ENCODE results near the gene SESN1.

SESN1 gene

GRCh38 chr6:109051301-109052017 lies 43.2 kb downstream of the SESN1 start:
- WGBS, 2 donors (ENCODE audit: extremely low coverage in 2 of 2, insufficient read length in 2 of 2, insufficient replicate concordance in 1 of 2), result no CpG with 5 or more reads among the region's 1 CpG
- Histone ChIP-seq H3K4me1 (ENCODE audit: control insufficient read depth in 2 of 2, insufficient read depth in 1 of 2, low read depth in 1 of 2, low read length in 2 of 2) (peaks cover 6 to 9% of the 10 kb centered on the region in 2 donors), H2BK15ac (ENCODE audit: low read length) (no peak overlapping the region), H3K4me3 (ENCODE audit: low read length in 2 of 2) (no peak overlapping the region), H3K4ac (ENCODE audit: low read length) (no peak overlapping the region), H2BK12ac (ENCODE audit: low read length) (no peak overlapping the region), H4K91ac (ENCODE audit: low read depth, low read length, poor library complexity) (no peak overlapping the region), H3K27ac (replicated peaks; ENCODE audit: low read length) (no peak overlapping the region), H3K4me2 (ENCODE audit: insufficient read depth, low read length, poor library complexity, severe bottlenecking) (no peak overlapping the region), H3K9me3 (replicated peaks in 1 of 2; ENCODE audit: control insufficient read depth in 2 of 2, insufficient read depth in 1 of 2, low read depth in 1 of 2, low read length in 2 of 2) (peaks cover 2 to 8% of the 10 kb centered on the region in 2 donors), H3K9ac (ENCODE audit: low read depth, low read length, poor library complexity) (no peak overlapping the region), H2AK5ac (ENCODE audit: low read depth, low read length) (no peak overlapping the region), H3K27me3 (ENCODE audit: control insufficient read depth in 3 of 3, insufficient read depth in 3 of 3, low read depth in 1 of 3, low read length in 3 of 3) (no peaks in the 10 kb centered on the region), H2AFZ (ENCODE audit: low read length) (no peak overlapping the region), H3K23ac (ENCODE audit: low read depth, low read length, poor library complexity) (no peak overlapping the region), H3K36me3 (replicated peaks in 1 of 2; ENCODE audit: control insufficient read depth in 2 of 2, insufficient read depth in 2 of 2, low read length in 2 of 2) (no peaks in the 10 kb centered on the region), H2BK120ac (ENCODE audit: low read depth, low read length) (no peak overlapping the region), H3K18ac (ENCODE audit: low read length) (no peak overlapping the region), H2BK5ac (ENCODE audit: low read length) (no peak overlapping the region), H3K14ac (ENCODE audit: low read length) (no peak overlapping the region), H3K79me1 (ENCODE audit: low read depth, low read length) (no peaks in the 10 kb centered on the region), H4K8ac (ENCODE audit: low read depth, low read length) (no peak overlapping the region)
- no peak for DNase-seq (ENCODE audit: low spot score)

- Histone ChIP-seq H3K4me2 (ENCODE audit: insufficient read depth, low read length, poor library complexity, severe bottlenecking) (no peak overlapping the region), H2BK120ac (ENCODE audit: low read depth, low read length) (no peak overlapping the region), H4K91ac (ENCODE audit: low read depth, low read length, poor library complexity) (no peak overlapping the region), H3K14ac (ENCODE audit: low read length) (no peak overlapping the region), H2AFZ (ENCODE audit: low read length) (no peak overlapping the region), H3K9me3 (replicated peaks in 1 of 2; ENCODE audit: control insufficient read depth in 2 of 2, insufficient read depth in 1 of 2, low read depth in 1 of 2, low read length in 2 of 2) (peaks cover 2 to 8% of the 10 kb centered on the region in 2 donors), H2AK5ac (ENCODE audit: low read depth, low read length) (no peak overlapping the region), H2BK5ac (ENCODE audit: low read length) (no peak overlapping the region), H3K27ac (replicated peaks; ENCODE audit: low read length) (no peak overlapping the region), H3K79me1 (ENCODE audit: low read depth, low read length) (no peaks in the 10 kb centered on the region), H3K9ac (ENCODE audit: low read depth, low read length, poor library complexity) (no peak overlapping the region), H2BK12ac (ENCODE audit: low read length) (no peak overlapping the region), H3K4me1 (ENCODE audit: control insufficient read depth in 2 of 2, insufficient read depth in 1 of 2, low read depth in 1 of 2, low read length in 2 of 2) (peaks cover 6 to 9% of the 10 kb centered on the region in 2 donors), H4K8ac (ENCODE audit: low read depth, low read length) (no peak overlapping the region), H3K27me3 (ENCODE audit: control insufficient read depth in 3 of 3, insufficient read depth in 3 of 3, low read depth in 1 of 3, low read length in 3 of 3) (no peaks in the 10 kb centered on the region), H3K18ac (ENCODE audit: low read length) (no peak overlapping the region), H3K4me3 (ENCODE audit: low read length in 2 of 2) (no peak overlapping the region), H3K36me3 (replicated peaks in 1 of 2; ENCODE audit: control insufficient read depth in 2 of 2, insufficient read depth in 2 of 2, low read length in 2 of 2) (no peaks in the 10 kb centered on the region), H2BK15ac (ENCODE audit: low read length) (no peak overlapping the region), H3K4ac (ENCODE audit: low read length) (no peak overlapping the region), H3K23ac (ENCODE audit: low read depth, low read length, poor library complexity) (no peak overlapping the region)
- WGBS, 2 donors (ENCODE audit: extremely low coverage in 2 of 2, insufficient read length in 2 of 2, insufficient replicate concordance in 1 of 2), result no CpG with 5 or more reads among the region's 1 CpG
- DNase-seq (ENCODE audit: low spot score), result no peak
Observed at GRCh38 chr6:109050447-109051102, 44.1 kb downstream of the SESN1 start.

- Histone ChIP-seq H2AK5ac (ENCODE audit: low read depth, low read length) (no peak overlapping the region), H4K91ac (ENCODE audit: low read depth, low read length, poor library complexity) (no peak overlapping the region), H3K4me1 (ENCODE audit: control insufficient read depth in 2 of 2, insufficient read depth in 1 of 2, low read depth in 1 of 2, low read length in 2 of 2) (peaks cover 6 to 9% of the 10 kb centered on the region in 2 donors), H3K18ac (ENCODE audit: low read length) (no peak overlapping the region), H3K4me2 (ENCODE audit: insufficient read depth, low read length, poor library complexity, severe bottlenecking) (no peak overlapping the region), H3K14ac (ENCODE audit: low read length) (no peak overlapping the region), H3K9ac (ENCODE audit: low read depth, low read length, poor library complexity) (no peak overlapping the region), H3K9me3 (replicated peaks in 1 of 2; ENCODE audit: control insufficient read depth in 2 of 2, insufficient read depth in 1 of 2, low read depth in 1 of 2, low read length in 2 of 2) (peaks cover 4 to 8% of the 10 kb centered on the region in 2 donors), H3K23ac (ENCODE audit: low read depth, low read length, poor library complexity) (no peak overlapping the region), H3K79me1 (ENCODE audit: low read depth, low read length) (no peaks in the 10 kb centered on the region), H3K36me3 (replicated peaks in 1 of 2; ENCODE audit: control insufficient read depth in 2 of 2, insufficient read depth in 2 of 2, low read length in 2 of 2) (no peaks in the 10 kb centered on the region), H2BK15ac (ENCODE audit: low read length) (no peak overlapping the region), H2BK5ac (ENCODE audit: low read length) (no peak overlapping the region), H3K4ac (ENCODE audit: low read length) (no peak overlapping the region), H2BK12ac (ENCODE audit: low read length) (no peak overlapping the region), H3K27ac (replicated peaks; ENCODE audit: low read length) (no peak overlapping the region), H2BK120ac (ENCODE audit: low read depth, low read length) (no peak overlapping the region), H4K8ac (ENCODE audit: low read depth, low read length) (no peak overlapping the region), H3K27me3 (ENCODE audit: control insufficient read depth in 3 of 3, insufficient read depth in 3 of 3, low read depth in 1 of 3, low read length in 3 of 3) (no peaks in the 10 kb centered on the region), H3K4me3 (ENCODE audit: low read length in 2 of 2) (no peak overlapping the region), H2AFZ (ENCODE audit: low read length) (no peak overlapping the region)
- WGBS, 2 donors (ENCODE audit: extremely low coverage in 2 of 2, insufficient read length in 2 of 2, insufficient replicate concordance in 1 of 2), result no CpG with 5 or more reads among the region's 2 CpGs
- DNase-seq (ENCODE audit: low spot score), result no peak
Observed at GRCh38 chr6:109050012-109050411, 44.6 kb downstream of the SESN1 start.

- Histone ChIP-seq H3K27ac (replicated peaks; ENCODE audit: low read length) (no peak overlapping the region), H3K4me1 (ENCODE audit: control insufficient read depth in 2 of 2, insufficient read depth in 1 of 2, low read depth in 1 of 2, low read length in 2 of 2) (peaks cover 6 to 9% of the 10 kb centered on the region in 2 donors), H3K79me1 (ENCODE audit: low read depth, low read length) (no peaks in the 10 kb centered on the region), H2AK5ac (ENCODE audit: low read depth, low read length) (no peak overlapping the region), H3K4me2 (ENCODE audit: insufficient read depth, low read length, poor library complexity, severe bottlenecking) (no peak overlapping the region), H3K18ac (ENCODE audit: low read length) (no peak overlapping the region), H2BK5ac (ENCODE audit: low read length) (no peak overlapping the region), H3K4me3 (ENCODE audit: low read length in 2 of 2) (no peak overlapping the region), H3K27me3 (ENCODE audit: control insufficient read depth in 3 of 3, insufficient read depth in 3 of 3, low read depth in 1 of 3, low read length in 3 of 3) (no peaks in the 10 kb centered on the region), H3K36me3 (replicated peaks in 1 of 2; ENCODE audit: control insufficient read depth in 2 of 2, insufficient read depth in 2 of 2, low read length in 2 of 2) (no peaks in the 10 kb centered on the region), H3K9ac (ENCODE audit: low read depth, low read length, poor library complexity) (no peak overlapping the region), H3K23ac (ENCODE audit: low read depth, low read length, poor library complexity) (no peak overlapping the region), H2BK120ac (ENCODE audit: low read depth, low read length) (no peak overlapping the region), H3K9me3 (replicated peaks in 1 of 2; ENCODE audit: control insufficient read depth in 2 of 2, insufficient read depth in 1 of 2, low read depth in 1 of 2, low read length in 2 of 2) (peaks cover 6 to 8% of the 10 kb centered on the region in 2 donors), H3K4ac (ENCODE audit: low read length) (no peak overlapping the region), H2BK12ac (ENCODE audit: low read length) (no peak overlapping the region), H4K91ac (ENCODE audit: low read depth, low read length, poor library complexity) (no peak overlapping the region), H3K14ac (ENCODE audit: low read length) (no peak overlapping the region), H2BK15ac (ENCODE audit: low read length) (no peak overlapping the region), H4K8ac (ENCODE audit: low read depth, low read length) (no peak overlapping the region), H2AFZ (ENCODE audit: low read length) (no peak overlapping the region)
- no CpG with 5 or more reads among the region's 3 CpGs for WGBS, 2 donors (ENCODE audit: extremely low coverage in 2 of 2, insufficient read length in 2 of 2, insufficient replicate concordance in 1 of 2)
- no peak for DNase-seq (ENCODE audit: low spot score)
Observed at GRCh38 chr6:109048670-109049415, 45.8 kb downstream of the SESN1 start.
